ENCODE results near the gene FN3K. TPM values are rescaled to one million over a fixed set of nuclear protein-coding genes. Genes with fewer than 3 reads are reported as not detected.

Gene FN3K
- total RNA-seq, 2 donors from 2014 or later = 1.6 TPM

DNA sequence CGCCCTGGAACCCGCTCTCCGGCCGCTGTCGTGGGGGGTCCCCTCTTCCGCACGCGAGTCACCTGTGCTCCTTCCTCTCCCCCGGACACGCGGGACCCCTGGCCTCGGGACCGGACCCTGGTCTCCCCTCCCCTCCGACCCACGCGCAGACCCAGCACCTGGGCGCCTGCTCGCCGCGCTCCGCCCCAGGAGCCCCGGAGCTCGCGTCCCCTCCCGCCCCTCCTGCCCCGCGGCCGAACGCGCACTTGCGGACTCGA, 37.7 kb upstream of the FN3K start:
- H3K36me3 Mint-ChIP-seq = peaks cover 9% of the 10 kb centered on the region
- no peak overlapping the region for H3K4me3 Mint-ChIP-seq
- H3K27me3 Mint-ChIP-seq = peaks cover 0 to 3% of the 10 kb centered on the region in 2 donors
- H3K4me1 Mint-ChIP-seq (ENCODE audit: low read depth in 2 of 2) = peaks cover 8 to 9% of the 10 kb centered on the region in 2 donors
- no peak for ATAC-seq
- no peak for DNase-seq (ENCODE audit: low spot score)
- H3K27ac Mint-ChIP-seq = no peak overlapping the region
- H3K9me3 Mint-ChIP-seq = peaks cover 5% of the 10 kb centered on the region

DNA sequence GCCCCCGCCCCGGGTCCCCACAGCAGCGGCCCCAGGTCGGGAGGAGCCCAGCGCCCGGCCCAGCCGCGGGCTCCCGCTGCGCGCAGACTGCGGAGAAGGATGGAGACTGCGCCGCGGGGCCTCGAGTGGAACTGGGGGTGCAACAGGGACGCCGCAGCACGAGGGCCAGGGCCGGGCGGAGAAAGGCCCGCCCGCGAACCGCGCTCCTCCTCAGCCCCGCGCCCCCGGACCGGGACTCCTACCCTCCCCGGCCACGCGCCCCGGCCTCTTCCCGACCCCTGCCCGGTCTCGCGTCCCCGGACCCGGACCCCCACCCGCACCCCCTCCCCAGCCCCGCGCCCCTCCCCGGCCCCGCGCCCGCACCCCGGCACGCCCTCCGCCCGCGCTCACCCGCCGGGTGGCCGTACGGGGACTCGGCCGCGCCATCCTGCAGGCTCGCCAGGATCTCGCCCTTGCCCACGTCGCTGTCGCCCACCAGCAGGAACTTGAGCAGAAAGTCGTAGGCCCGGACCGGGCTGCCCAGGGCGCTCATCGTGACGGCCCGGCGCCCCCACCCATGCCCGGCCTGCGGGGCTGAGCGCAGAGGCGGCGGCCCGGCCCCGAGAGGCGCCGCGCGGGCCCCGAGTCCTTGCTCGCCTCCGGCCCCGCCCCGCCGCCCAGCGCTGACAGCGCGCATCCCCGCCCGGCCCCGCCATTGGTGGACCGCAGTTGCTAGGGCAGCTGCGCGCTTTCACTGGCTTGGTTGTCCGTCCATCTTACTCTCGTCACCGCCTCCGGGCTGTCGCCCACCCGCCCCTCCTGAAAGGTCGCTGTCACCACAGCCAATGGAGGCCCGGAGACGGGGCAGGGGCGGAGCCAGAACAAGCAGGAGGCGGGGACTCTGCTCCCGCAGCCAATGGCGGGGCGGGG, 37.1 kb upstream of the FN3K start, which contains the start of gene RAB40B:
RAB40B (minus strand) TSS at position 634 of the 909 bp plus-strand sequence; CDS start at position 532, 102 bp downstream.
- Mint-ChIP-seq H3K4me3 (peak within 1 kb of the TSS; percentile 84), H3K4me1 (ENCODE audit: low read depth in 2 of 2) (peaks cover 8 to 9% of the 10 kb centered on the region in 2 donors), H3K36me3 (peaks cover 9% of the 10 kb centered on the region), H3K9me3 (peaks cover 5% of the 10 kb centered on the region), H3K27ac (no peak within 1 kb of the TSS), H3K27me3 (peaks cover 0 to 3% of the 10 kb centered on the region in 2 donors)
- ATAC-seq (peak; percentile 99), DNase-seq (ENCODE audit: low spot score) (peak; percentile 99)

DNA sequence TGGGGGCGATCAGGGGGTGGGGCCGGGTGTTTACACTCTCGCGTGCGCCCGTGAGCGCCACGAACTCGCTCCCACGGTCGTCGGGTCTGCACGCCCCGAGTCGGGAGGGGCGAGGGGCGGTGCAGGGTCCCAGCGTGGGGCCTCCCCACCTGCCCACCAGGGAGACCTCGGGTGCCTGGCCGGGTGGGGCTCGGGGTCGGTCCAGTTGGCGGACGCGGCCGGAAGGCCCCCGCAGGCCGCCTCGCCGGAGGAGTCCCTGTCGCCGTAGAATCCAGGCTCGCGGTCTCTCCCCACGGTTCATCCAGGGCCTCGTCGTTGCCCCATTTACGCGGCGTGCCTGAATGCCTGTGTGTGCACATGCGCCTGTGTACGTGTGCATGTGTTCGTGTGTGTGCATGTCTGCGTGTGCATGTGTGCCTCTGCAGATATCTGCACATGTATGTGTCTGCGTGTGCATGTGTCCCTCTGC, 36.4 kb upstream of the FN3K start:
- no peak overlapping the region for H3K27ac Mint-ChIP-seq

GRCh38 chr17:82699551-82699950, 35.9 kb upstream of the FN3K start:
- Mint-ChIP-seq H3K27ac (no peak overlapping the region), H3K4me3 (peak overlapping the region; percentile 84), H3K36me3 (peaks cover 3% of the 10 kb centered on the region), H3K9me3 (peaks cover 3% of the 10 kb centered on the region), H3K4me1 (ENCODE audit: low read depth in 2 of 2) (peaks cover 8 to 9% of the 10 kb centered on the region in 2 donors), H3K27me3 (peaks cover 0 to 3% of the 10 kb centered on the region in 2 donors)
- DNase-seq (ENCODE audit: low spot score) = no peak
- ATAC-seq = no peak

More for the DNA sequence above, 36.4 kb upstream of the FN3K start:
- no peak for ATAC-seq
- H3K9me3 Mint-ChIP-seq = peaks cover 5% of the 10 kb centered on the region
- H3K4me3 Mint-ChIP-seq = peak overlapping the region; percentile 84
- peaks cover 8 to 9% of the 10 kb centered on the region in 2 donors for H3K4me1 Mint-ChIP-seq (ENCODE audit: low read depth in 2 of 2)
- H3K27me3 Mint-ChIP-seq = peaks cover 0 to 3% of the 10 kb centered on the region in 2 donors
- peaks cover 8% of the 10 kb centered on the region for H3K36me3 Mint-ChIP-seq
- DNase-seq (ENCODE audit: low spot score) = no peak

DNA sequence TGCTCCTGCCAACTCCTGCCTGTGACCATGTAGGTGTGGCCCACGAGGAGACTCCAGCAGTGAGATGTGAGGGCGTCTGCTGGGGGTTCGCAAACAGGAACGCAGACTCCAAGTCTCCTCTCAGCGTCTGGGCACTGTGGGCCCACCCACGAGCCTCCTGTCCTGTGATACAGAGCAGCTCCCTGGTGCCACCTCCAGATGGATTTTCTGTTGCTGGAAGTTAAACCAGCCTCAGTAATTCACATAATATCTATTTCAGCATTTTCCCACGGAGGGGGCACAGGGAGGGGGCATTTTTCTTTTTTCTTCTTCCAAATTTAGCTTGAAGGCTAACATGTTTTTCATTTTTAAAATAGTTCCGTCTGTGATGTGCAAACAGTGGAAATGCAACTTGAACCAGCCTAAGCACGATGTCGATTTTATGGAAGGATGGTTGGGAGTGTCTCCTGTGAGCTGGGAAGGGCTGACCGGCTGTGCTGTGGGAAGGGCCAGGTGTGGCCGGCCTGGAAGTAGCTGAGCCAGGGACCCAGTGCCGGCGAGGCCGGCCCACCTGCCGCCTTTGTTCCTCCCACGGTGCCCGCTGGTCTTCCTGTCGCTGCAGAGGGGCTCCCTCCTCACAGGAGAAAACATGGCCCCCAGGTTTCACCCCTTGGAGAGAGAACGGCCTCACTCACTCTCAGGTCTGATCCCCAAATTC, 33.0 kb upstream of the FN3K start:
- ATAC-seq (no peak), DNase-seq (ENCODE audit: low spot score) (no peak)
- H3K4me1 Mint-ChIP-seq (ENCODE audit: low read depth in 2 of 2) = peaks cover 8 to 9% of the 10 kb centered on the region in 2 donors
- no peaks in the 10 kb centered on the region for H3K9me3 Mint-ChIP-seq
- H3K36me3 Mint-ChIP-seq = no peaks in the 10 kb centered on the region
- no peak overlapping the region for H3K27ac Mint-ChIP-seq
- H3K4me3 Mint-ChIP-seq = no peak overlapping the region
- peaks cover 0 to 3% of the 10 kb centered on the region in 2 donors for H3K27me3 Mint-ChIP-seq

DNA sequence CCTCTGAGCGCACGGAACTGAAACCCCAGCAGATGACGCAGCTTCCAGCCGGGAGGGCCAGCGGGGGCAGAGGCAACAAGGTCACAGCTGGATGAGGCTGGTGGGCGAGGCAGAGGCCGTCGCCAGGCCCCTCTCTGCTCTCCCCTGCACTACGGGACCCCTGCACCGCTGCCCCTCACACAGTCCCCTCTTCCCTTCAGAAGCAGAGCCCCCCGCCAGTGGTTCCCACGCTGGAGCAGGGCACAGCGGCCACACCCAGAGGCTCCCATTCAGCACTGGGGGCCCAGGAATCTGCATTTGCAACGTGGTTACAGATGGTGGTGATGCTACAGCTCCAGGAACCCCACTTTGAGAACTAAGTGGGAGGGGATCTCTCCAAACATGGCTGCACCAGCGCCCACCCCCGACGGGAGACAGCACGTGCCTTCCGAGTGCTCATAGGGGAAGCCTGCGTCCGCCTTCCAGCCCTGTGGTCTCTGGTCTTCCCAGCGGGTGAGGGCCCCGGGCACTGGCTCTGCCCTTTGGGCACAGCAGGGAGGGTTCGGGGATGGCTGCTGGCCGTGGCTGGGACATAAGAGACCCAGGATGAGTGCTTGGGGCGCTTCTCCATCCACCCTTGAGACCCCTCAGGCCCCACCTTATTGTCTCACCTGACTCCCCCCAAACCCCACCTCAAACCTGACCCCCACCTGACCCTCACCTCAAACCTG, 32.2 kb upstream of the FN3K start:
- Mint-ChIP-seq H3K9me3 (no peaks in the 10 kb centered on the region), H3K27me3 (peaks cover 0 to 3% of the 10 kb centered on the region in 2 donors), H3K4me1 (ENCODE audit: low read depth in 2 of 2) (peaks cover 8 to 9% of the 10 kb centered on the region in 2 donors), H3K4me3 (no peak overlapping the region), H3K36me3 (no peaks in the 10 kb centered on the region), H3K27ac (no peak overlapping the region)
- DNase-seq (ENCODE audit: low spot score) = no peak
- ATAC-seq = no peak

GRCh38 chr17:82703935-82704865, 31.2 kb upstream of the FN3K start:
- ATAC-seq (no peak), DNase-seq (ENCODE audit: low spot score) (no peak)
- Mint-ChIP-seq H3K27me3 (peaks cover 0 to 3% of the 10 kb centered on the region in 2 donors), H3K4me3 (no peak overlapping the region), H3K27ac (no peak overlapping the region), H3K4me1 (ENCODE audit: low read depth in 2 of 2) (peaks cover 6 to 7% of the 10 kb centered on the region in 2 donors), H3K9me3 (no peaks in the 10 kb centered on the region), H3K36me3 (no peaks in the 10 kb centered on the region)

DNA sequence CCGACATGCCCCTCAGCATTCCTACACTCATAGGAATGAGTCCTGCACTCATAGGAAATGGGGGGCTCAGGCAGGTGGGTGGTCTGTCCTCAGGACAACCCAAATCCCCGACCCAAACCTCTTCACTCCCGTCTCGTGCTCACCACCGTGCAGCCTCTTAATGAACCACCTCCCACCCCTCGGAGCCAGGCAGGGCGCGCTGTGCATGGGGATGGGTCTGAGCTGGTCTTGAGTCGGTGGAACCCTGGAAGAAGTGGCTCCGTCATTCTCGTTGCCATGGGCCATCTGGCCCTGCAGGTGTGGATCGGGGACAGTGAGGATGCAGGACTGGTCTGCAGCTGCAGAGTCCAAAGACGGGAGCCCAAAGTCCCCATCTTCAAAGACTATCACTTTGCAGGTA, 30.5 kb upstream of the FN3K start:
- no peak overlapping the region for H3K27ac Mint-ChIP-seq
- no peaks in the 10 kb centered on the region for H3K36me3 Mint-ChIP-seq
- H3K9me3 Mint-ChIP-seq = no peaks in the 10 kb centered on the region
- no peak overlapping the region for H3K4me3 Mint-ChIP-seq
- H3K4me1 Mint-ChIP-seq (ENCODE audit: low read depth in 2 of 2) = peaks cover 0 to 2% of the 10 kb centered on the region in 2 donors
- no peak for DNase-seq (ENCODE audit: low spot score)
- H3K27me3 Mint-ChIP-seq = peaks cover 0 to 3% of the 10 kb centered on the region in 2 donors
- ATAC-seq = no peak

GRCh38 chr17:82705756-82706155, 29.7 kb upstream of the FN3K start:
- no peaks in the 10 kb centered on the region for H3K36me3 Mint-ChIP-seq
- H3K4me1 Mint-ChIP-seq (ENCODE audit: low read depth in 2 of 2) = peaks cover 0 to 2% of the 10 kb centered on the region in 2 donors
- no peak overlapping the region for H3K4me3 Mint-ChIP-seq
- H3K27me3 Mint-ChIP-seq = peaks cover 0 to 3% of the 10 kb centered on the region in 2 donors
- no peaks in the 10 kb centered on the region for H3K9me3 Mint-ChIP-seq
- no peak overlapping the region for H3K27ac Mint-ChIP-seq
- ATAC-seq (no peak), DNase-seq (ENCODE audit: low spot score) (no peak)

DNA sequence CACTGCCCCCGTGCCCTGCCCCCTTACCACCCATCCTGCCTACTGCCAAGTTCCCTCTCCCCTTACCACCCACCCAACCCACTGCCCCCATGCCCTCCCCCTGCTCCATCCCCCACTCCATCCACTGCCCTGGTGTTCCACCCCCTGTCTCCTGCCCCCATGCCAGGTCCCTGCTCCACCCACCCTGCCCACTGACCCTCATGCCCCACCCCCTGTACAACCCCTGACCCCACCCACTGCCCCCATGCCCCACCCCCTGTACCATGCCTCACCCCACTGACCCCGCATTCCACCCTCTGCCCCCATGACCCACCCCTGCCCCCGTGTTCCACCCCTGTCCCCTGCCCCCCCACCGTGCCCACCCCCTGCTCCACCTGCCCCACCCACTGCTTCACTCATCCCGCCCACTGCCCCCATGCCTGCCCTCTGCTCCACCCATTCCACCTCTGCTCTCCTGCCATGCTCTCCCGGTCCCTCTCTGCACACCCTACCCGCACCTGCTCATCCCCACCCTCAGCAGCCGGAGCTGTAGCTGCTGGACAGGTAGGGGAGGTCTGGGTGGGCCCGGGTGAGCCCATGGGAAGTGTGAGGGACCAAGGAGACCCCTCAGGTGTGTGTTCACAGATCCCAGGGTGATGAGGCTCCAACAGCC, 26.3 kb upstream of the FN3K start:
- H3K27ac Mint-ChIP-seq = no peak overlapping the region
- no peak overlapping the region for H3K4me3 Mint-ChIP-seq
- H3K36me3 Mint-ChIP-seq = no peaks in the 10 kb centered on the region
- ATAC-seq = no peak
- H3K9me3 Mint-ChIP-seq = no peaks in the 10 kb centered on the region
- H3K4me1 Mint-ChIP-seq (ENCODE audit: low read depth in 2 of 2) = peaks cover 0 to 5% of the 10 kb centered on the region in 2 donors
- H3K27me3 Mint-ChIP-seq = peaks cover 0 to 3% of the 10 kb centered on the region in 2 donors
- DNase-seq (ENCODE audit: low spot score) = no peak

DNA sequence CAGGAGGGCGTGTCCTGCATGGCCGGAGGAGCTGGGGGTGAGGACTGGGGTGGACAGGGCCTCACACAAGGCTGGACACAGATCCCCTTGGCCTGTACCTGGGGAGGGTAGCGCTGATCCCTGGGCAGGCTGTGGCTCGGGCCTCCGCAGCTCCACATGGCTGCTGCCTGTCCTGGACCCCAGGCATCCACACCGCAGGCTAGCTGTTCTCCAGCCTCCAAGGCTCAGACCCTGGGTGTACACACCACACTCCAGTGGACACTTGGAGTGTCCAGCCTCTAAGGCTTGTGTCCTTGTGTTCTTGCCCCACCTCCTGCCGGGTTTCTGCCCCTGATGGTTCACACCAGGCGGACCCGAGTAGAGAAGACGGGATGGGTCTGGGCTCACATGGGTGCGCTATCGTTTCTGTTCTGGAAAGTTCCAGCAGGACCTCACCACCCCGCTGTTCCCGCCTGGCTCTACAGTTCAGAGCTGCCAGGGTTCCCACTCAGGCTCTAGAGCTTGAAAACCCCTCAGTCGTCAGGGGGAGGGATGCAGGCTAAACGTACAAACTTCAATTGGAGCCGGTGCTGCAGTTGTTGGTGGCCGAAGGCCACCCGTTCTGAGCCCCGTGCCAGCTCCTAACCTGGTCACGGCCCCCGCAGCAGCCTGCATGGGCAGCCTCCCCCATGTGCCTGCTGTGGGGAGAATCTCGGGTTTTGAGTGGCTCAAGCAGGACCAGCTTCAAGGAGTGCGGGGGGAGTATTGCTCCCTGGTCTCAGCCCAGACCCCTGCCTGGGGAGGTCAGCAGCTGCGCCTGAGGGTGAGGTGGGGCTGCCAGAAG, 25.5 kb upstream of the FN3K start:
- no peak for DNase-seq (ENCODE audit: low spot score)
- ATAC-seq = no peak
- no peak overlapping the region for H3K27ac Mint-ChIP-seq
- H3K4me1 Mint-ChIP-seq (ENCODE audit: low read depth in 2 of 2) = peaks cover 0 to 5% of the 10 kb centered on the region in 2 donors
- peaks cover 0 to 3% of the 10 kb centered on the region in 2 donors for H3K27me3 Mint-ChIP-seq
- no peaks in the 10 kb centered on the region for H3K36me3 Mint-ChIP-seq
- H3K9me3 Mint-ChIP-seq = no peaks in the 10 kb centered on the region
- H3K4me3 Mint-ChIP-seq = no peak overlapping the region
